ENCODE measurements around the gene TTR. TPM values are rescaled to one million over a fixed set of nuclear protein-coding genes. Genes with fewer than 3 reads are reported as not detected.

TTR gene
- total and polyA plus RNA-seq, 2 of the 13 experiments (the other 11 are each of a cell fraction or from before 2014, with no cell fraction given) = 91.3 to 496 TPM

DNA sequence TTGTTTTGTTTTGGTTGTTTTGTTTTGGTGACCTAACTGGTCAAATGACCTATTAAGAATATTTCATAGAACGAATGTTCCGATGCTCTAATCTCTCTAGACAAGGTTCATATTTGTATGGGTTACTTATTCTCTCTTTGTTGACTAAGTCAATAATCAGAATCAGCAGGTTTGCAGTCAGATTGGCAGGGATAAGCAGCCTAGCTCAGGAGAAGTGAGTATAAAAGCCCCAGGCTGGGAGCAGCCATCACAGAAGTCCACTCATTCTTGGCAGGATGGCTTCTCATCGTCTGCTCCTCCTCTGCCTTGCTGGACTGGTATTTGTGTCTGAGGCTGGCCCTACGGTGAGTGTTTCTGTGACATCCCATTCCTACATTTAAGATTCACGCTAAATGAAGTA lies at the start of gene TTR (continued):
- TF ChIP-seq, protein P1, sequence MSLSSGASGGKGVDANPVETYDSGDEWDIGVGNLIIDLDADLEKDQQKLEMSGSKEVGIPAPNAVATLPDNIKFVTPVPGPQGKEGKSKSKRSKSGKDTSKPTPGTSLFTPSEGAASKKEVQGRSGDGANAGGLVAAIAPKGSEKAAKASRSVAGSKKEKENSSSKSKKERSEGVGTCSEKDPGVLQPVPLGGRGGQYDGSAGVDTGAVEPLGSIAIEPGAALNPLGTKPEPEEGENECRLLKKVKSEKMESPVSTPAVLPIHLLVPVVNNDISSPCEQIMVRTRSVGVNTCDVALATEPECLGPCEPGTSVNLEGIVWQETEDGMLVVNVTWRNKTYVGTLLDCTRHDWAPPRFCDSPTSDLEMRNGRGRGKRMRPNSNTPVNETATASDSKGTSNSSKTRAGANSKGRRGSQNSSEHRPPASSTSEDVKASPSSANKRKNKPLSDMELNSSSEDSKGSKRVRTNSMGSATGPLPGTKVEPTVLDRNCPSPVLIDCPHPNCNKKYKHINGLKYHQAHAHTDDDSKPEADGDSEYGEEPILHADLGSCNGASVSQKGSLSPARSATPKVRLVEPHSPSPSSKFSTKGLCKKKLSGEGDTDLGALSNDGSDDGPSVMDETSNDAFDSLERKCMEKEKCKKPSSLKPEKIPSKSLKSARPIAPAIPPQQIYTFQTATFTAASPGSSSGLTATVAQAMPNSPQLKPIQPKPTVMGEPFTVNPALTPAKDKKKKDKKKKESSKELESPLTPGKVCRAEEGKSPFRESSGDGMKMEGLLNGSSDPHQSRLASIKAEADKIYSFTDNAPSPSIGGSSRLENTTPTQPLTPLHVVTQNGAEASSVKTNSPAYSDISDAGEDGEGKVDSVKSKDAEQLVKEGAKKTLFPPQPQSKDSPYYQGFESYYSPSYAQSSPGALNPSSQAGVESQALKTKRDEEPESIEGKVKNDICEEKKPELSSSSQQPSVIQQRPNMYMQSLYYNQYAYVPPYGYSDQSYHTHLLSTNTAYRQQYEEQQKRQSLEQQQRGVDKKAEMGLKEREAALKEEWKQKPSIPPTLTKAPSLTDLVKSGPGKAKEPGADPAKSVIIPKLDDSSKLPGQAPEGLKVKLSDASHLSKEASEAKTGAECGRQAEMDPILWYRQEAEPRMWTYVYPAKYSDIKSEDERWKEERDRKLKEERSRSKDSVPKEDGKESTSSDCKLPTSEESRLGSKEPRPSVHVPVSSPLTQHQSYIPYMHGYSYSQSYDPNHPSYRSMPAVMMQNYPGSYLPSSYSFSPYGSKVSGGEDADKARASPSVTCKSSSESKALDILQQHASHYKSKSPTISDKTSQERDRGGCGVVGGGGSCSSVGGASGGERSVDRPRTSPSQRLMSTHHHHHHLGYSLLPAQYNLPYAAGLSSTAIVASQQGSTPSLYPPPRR (CRISPR knock-in tag; IDR thresholded peaks at IDR 0.05; ENCODE audit: borderline replicate concordance) = peak; percentile 89; the same call in 1 of the 2 replicates
- TF ChIP-seq ZNF441 (CRISPR knock-in tag; IDR thresholded peaks at IDR 0.05; ENCODE audit: borderline replicate concordance) (0 out of 2 replicates have a peak, but pooled peaks have one; percentile 25), RFX5 (IDR thresholded peaks at IDR 0.05; ENCODE audit: low read depth, low read length) (no peak), NFATC3 (CRISPR knock-in tag; IDR thresholded peaks at IDR 0.05) (no peak), HDAC2 (CRISPR knock-in tag; IDR thresholded peaks at IDR 0.05) (peak; percentile 90), ZNF563 (CRISPR knock-in tag; IDR thresholded peaks at IDR 0.05) (no peak), PATZ1 (CRISPR knock-in tag; IDR thresholded peaks at IDR 0.05) (0 out of 2 replicates have a peak, but pooled peaks have one; percentile 21), GTF2F1 (IDR thresholded peaks at IDR 0.05; ENCODE audit: low read length) (no peak), ZBTB25 (CRISPR knock-in tag; IDR thresholded peaks at IDR 0.05) (no peak; the same call in 1 of the 2 replicates), SIN3A (IDR thresholded peaks at IDR 0.05; ENCODE audit: borderline replicate concordance, low read depth, low read length) (no peak), WIZ (CRISPR knock-in tag; IDR thresholded peaks at IDR 0.05) (no peak), HNF4A (CRISPR knock-in tag; IDR thresholded peaks at IDR 0.05) (peak; percentile 79), EEA1 (CRISPR knock-in tag; IDR thresholded peaks at IDR 0.05; ENCODE audit: borderline replicate concordance) (no peak), ZBTB39 (CRISPR knock-in tag; IDR thresholded peaks at IDR 0.05) (no peak), HMG20B (CRISPR knock-in tag; conservative IDR thresholded peaks at IDR 0.05) (no peak), NCOA1 (CRISPR knock-in tag; IDR thresholded peaks at IDR 0.05) (no peak), RBM22 (optimal IDR thresholded peaks at IDR 0.05; ENCODE audit: low read length) (no peak), ATF7-NPFF (CRISPR knock-in tag; IDR thresholded peaks at IDR 0.05; ENCODE audit: low read depth) (no peak), ZNF44 (CRISPR knock-in tag; IDR thresholded peaks at IDR 0.05) (no peak)
- TF ChIP-seq, protein P2, sequence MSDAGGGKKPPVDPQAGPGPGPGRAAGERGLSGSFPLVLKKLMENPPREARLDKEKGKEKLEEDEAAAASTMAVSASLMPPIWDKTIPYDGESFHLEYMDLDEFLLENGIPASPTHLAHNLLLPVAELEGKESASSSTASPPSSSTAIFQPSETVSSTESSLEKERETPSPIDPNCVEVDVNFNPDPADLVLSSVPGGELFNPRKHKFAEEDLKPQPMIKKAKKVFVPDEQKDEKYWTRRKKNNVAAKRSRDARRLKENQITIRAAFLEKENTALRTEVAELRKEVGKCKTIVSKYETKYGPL (CRISPR knock-in tag; IDR thresholded peaks at IDR 0.05) = no peak

Measured in HepG2 (cell line).